ENCODE data around the gene CPB2.

CPB2 gene

GRCh38 chr13:46142776-46143175, 37.9 kb upstream of the CPB2 start:
- Histone ChIP-seq H3K4me3 (ENCODE audit: extremely low read depth, insufficient read depth, low read length, poor library complexity, severe bottlenecking) (no peak overlapping the region), H3K9me3 (ENCODE audit: control insufficient read depth, low read length) (no peaks in the 10 kb centered on the region), H3K27ac (ENCODE audit: low read depth, low read length, severe bottlenecking) (no peak overlapping the region), H3K36me3 (ENCODE audit: control insufficient read depth, insufficient read depth, low read length) (no peaks in the 10 kb centered on the region), H3K4me1 (ENCODE audit: control insufficient read depth, insufficient read depth, low read length, poor library complexity, severe bottlenecking) (no peaks in the 10 kb centered on the region)
- WGBS, 2 experiments (ENCODE audit: insufficient coverage in 2 of 2): 64 to 66% methylated on average over 3 of the region's 3 CpGs

- H3K36me3 ChIP-seq (ENCODE audit: control insufficient read depth, insufficient read depth, low read length): no peaks in the 10 kb centered on the region
- 80 to 92% methylated on average over 1 to 2 of the region's 2 CpGs for WGBS, 2 experiments (ENCODE audit: insufficient coverage in 2 of 2)
- no peak overlapping the region for H3K27ac ChIP-seq (ENCODE audit: low read depth, low read length, severe bottlenecking)
- H3K4me1 ChIP-seq (ENCODE audit: control insufficient read depth, insufficient read depth, low read length, poor library complexity, severe bottlenecking): no peaks in the 10 kb centered on the region
- no peak overlapping the region for H3K4me3 ChIP-seq (ENCODE audit: extremely low read depth, insufficient read depth, low read length, poor library complexity, severe bottlenecking)
- no peaks in the 10 kb centered on the region for H3K9me3 ChIP-seq (ENCODE audit: control insufficient read depth, low read length)
These were observed 35.2 kb upstream of the CPB2 start for GRCh38 chr13:46140044-46140443.

GRCh38 chr13:46137627-46138317, 32.9 kb upstream of the CPB2 start:
- Histone ChIP-seq H3K36me3 (ENCODE audit: control insufficient read depth, insufficient read depth, low read length) (no peaks in the 10 kb centered on the region), H3K27ac (ENCODE audit: low read depth, low read length, severe bottlenecking) (no peak overlapping the region), H3K9me3 (ENCODE audit: control insufficient read depth, low read length) (no peaks in the 10 kb centered on the region), H3K4me3 (ENCODE audit: extremely low read depth, insufficient read depth, low read length, poor library complexity, severe bottlenecking) (no peak overlapping the region), H3K4me1 (ENCODE audit: control insufficient read depth, insufficient read depth, low read length, poor library complexity, severe bottlenecking) (no peaks in the 10 kb centered on the region)
- 100% methylated on average over 1 of the region's 2 CpGs; no CpG with 5 or more reads in 1 of the 2 experiments for WGBS, 2 experiments (ENCODE audit: insufficient coverage in 2 of 2)

GRCh38 chr13:46136688-46137087, 31.9 kb upstream of the CPB2 start:
- no peak overlapping the region for H3K4me3 ChIP-seq (ENCODE audit: extremely low read depth, insufficient read depth, low read length, poor library complexity, severe bottlenecking)
- H3K9me3 ChIP-seq (ENCODE audit: control insufficient read depth, low read length): no peaks in the 10 kb centered on the region
- H3K27ac ChIP-seq (ENCODE audit: low read depth, low read length, severe bottlenecking): no peak overlapping the region
- no peaks in the 10 kb centered on the region for H3K36me3 ChIP-seq (ENCODE audit: control insufficient read depth, insufficient read depth, low read length)
- H3K4me1 ChIP-seq (ENCODE audit: control insufficient read depth, insufficient read depth, low read length, poor library complexity, severe bottlenecking): no peaks in the 10 kb centered on the region
- WGBS, 2 experiments (ENCODE audit: insufficient coverage in 2 of 2): 94 to 97% methylated on average over 2 to 4 of the region's 4 CpGs

- Histone ChIP-seq H3K4me3 (ENCODE audit: extremely low read depth, insufficient read depth, low read length, poor library complexity, severe bottlenecking) (no peak overlapping the region), H3K9me3 (ENCODE audit: control insufficient read depth, low read length) (no peaks in the 10 kb centered on the region), H3K36me3 (ENCODE audit: control insufficient read depth, insufficient read depth, low read length) (no peaks in the 10 kb centered on the region), H3K4me1 (ENCODE audit: control insufficient read depth, insufficient read depth, low read length, poor library complexity, severe bottlenecking) (no peaks in the 10 kb centered on the region), H3K27ac (ENCODE audit: low read depth, low read length, severe bottlenecking) (no peak overlapping the region)
- 83 to 88% methylated on average over 3 to 4 of the region's 4 CpGs for WGBS, 2 experiments (ENCODE audit: insufficient coverage in 2 of 2)
These were observed 30.2 kb upstream of the CPB2 start for GRCh38 chr13:46134961-46135522.

- no peaks in the 10 kb centered on the region for H3K9me3 ChIP-seq (ENCODE audit: control insufficient read depth, low read length)
- no peak overlapping the region for H3K27ac ChIP-seq (ENCODE audit: low read depth, low read length, severe bottlenecking)
- 100% methylated on average over 2 of the region's 2 CpGs; no CpG with 5 or more reads in 1 of the 2 experiments for WGBS, 2 experiments (ENCODE audit: insufficient coverage in 2 of 2)
- no peaks in the 10 kb centered on the region for H3K36me3 ChIP-seq (ENCODE audit: control insufficient read depth, insufficient read depth, low read length)
- no peak overlapping the region for H3K4me3 ChIP-seq (ENCODE audit: extremely low read depth, insufficient read depth, low read length, poor library complexity, severe bottlenecking)
- no peaks in the 10 kb centered on the region for H3K4me1 ChIP-seq (ENCODE audit: control insufficient read depth, insufficient read depth, low read length, poor library complexity, severe bottlenecking)
These were observed 29.7 kb upstream of the CPB2 start for GRCh38 chr13:46134494-46134893.

GRCh38 chr13:46132109-46132508, 27.3 kb upstream of the CPB2 start:
- Histone ChIP-seq H3K4me1 (ENCODE audit: control insufficient read depth, insufficient read depth, low read length, poor library complexity, severe bottlenecking) (no peaks in the 10 kb centered on the region), H3K4me3 (ENCODE audit: extremely low read depth, insufficient read depth, low read length, poor library complexity, severe bottlenecking) (no peak overlapping the region), H3K36me3 (ENCODE audit: control insufficient read depth, insufficient read depth, low read length) (no peaks in the 10 kb centered on the region), H3K9me3 (ENCODE audit: control insufficient read depth, low read length) (no peaks in the 10 kb centered on the region), H3K27ac (ENCODE audit: low read depth, low read length, severe bottlenecking) (no peak overlapping the region)
- 80 to 90% methylated on average over 2 of the region's 3 CpGs for WGBS, 2 experiments (ENCODE audit: insufficient coverage in 2 of 2)

GRCh38 chr13:46131705-46132104, 26.9 kb upstream of the CPB2 start:
- no peaks in the 10 kb centered on the region for H3K9me3 ChIP-seq (ENCODE audit: control insufficient read depth, low read length)
- no peaks in the 10 kb centered on the region for H3K36me3 ChIP-seq (ENCODE audit: control insufficient read depth, insufficient read depth, low read length)
- no peak overlapping the region for H3K4me3 ChIP-seq (ENCODE audit: extremely low read depth, insufficient read depth, low read length, poor library complexity, severe bottlenecking)
- no peak overlapping the region for H3K27ac ChIP-seq (ENCODE audit: low read depth, low read length, severe bottlenecking)
- H3K4me1 ChIP-seq (ENCODE audit: control insufficient read depth, insufficient read depth, low read length, poor library complexity, severe bottlenecking): no peaks in the 10 kb centered on the region

GRCh38 chr13:46129955-46130618, 25.3 kb upstream of the CPB2 start:
- no peak overlapping the region for H3K27ac ChIP-seq (ENCODE audit: low read depth, low read length, severe bottlenecking)
- H3K36me3 ChIP-seq (ENCODE audit: control insufficient read depth, insufficient read depth, low read length): no peaks in the 10 kb centered on the region
- peaks cover 6% of the 10 kb centered on the region for H3K4me1 ChIP-seq (ENCODE audit: control insufficient read depth, insufficient read depth, low read length, poor library complexity, severe bottlenecking)
- no peak overlapping the region for H3K4me3 ChIP-seq (ENCODE audit: extremely low read depth, insufficient read depth, low read length, poor library complexity, severe bottlenecking)
- 82 to 94% methylated on average over 3 of the region's 3 CpGs for WGBS, 2 experiments (ENCODE audit: insufficient coverage in 2 of 2)
- H3K9me3 ChIP-seq (ENCODE audit: control insufficient read depth, low read length): no peaks in the 10 kb centered on the region

- peaks cover 6% of the 10 kb centered on the region for H3K4me1 ChIP-seq (ENCODE audit: control insufficient read depth, insufficient read depth, low read length, poor library complexity, severe bottlenecking)
- no peak overlapping the region for H3K4me3 ChIP-seq (ENCODE audit: extremely low read depth, insufficient read depth, low read length, poor library complexity, severe bottlenecking)
- no peaks in the 10 kb centered on the region for H3K9me3 ChIP-seq (ENCODE audit: control insufficient read depth, low read length)
- 90% methylated on average over 2 of the region's 2 CpGs; no CpG with 5 or more reads in 1 of the 2 experiments for WGBS, 2 experiments (ENCODE audit: insufficient coverage in 2 of 2)
- no peaks in the 10 kb centered on the region for H3K36me3 ChIP-seq (ENCODE audit: control insufficient read depth, insufficient read depth, low read length)
- no peak overlapping the region for H3K27ac ChIP-seq (ENCODE audit: low read depth, low read length, severe bottlenecking)
These were observed 24.3 kb upstream of the CPB2 start for GRCh38 chr13:46129124-46129523.

Data from mesodermal cell (in vitro differentiated cells).